ENCODE measurements around the gene NSRP1.
"Not testable (repeated sequence)": the region's sequence is repeated elsewhere in the genome, so short reads cannot be mapped to it uniquely, and the experiment has no call there.

The NSRP1 gene

GRCh38 chr17:30186761-30187160 is 70.1 kb downstream of the NSRP1 start:
- TF ChIP-seq ZFX (IDR thresholded peaks at IDR 0.05; ENCODE audit: borderline replicate concordance): no peak
- no peak overlapping the region for H3K27ac ChIP-seq

GRCh38 chr17:30187573-30187972 is 71.0 kb downstream of the NSRP1 start:
- no peak overlapping the region for H3K27ac ChIP-seq
- TF ChIP-seq CTCF (IDR thresholded peaks at IDR 0.05) (no peak), ZFX (IDR thresholded peaks at IDR 0.05; ENCODE audit: borderline replicate concordance) (no peak)

GRCh38 chr17:30188211-30188939 is 71.8 kb downstream of the NSRP1 start:
- no peak overlapping the region for H3K27ac ChIP-seq
- TF ChIP-seq CTCF (IDR thresholded peaks at IDR 0.05) (no peak), ZFX (IDR thresholded peaks at IDR 0.05; ENCODE audit: borderline replicate concordance) (no peak)

GRCh38 chr17:30191072-30191471 is 74.5 kb downstream of the NSRP1 start:
- no peak overlapping the region for H3K27ac ChIP-seq
- no peak for TF ChIP-seq ZFX (IDR thresholded peaks at IDR 0.05; ENCODE audit: borderline replicate concordance)
- no peak for TF ChIP-seq CTCF (IDR thresholded peaks at IDR 0.05)

GRCh38 chr17:30196504-30196903 is 79.9 kb downstream of the NSRP1 start:
- no peak for TF ChIP-seq ZFX (IDR thresholded peaks at IDR 0.05; ENCODE audit: borderline replicate concordance)
- no peak for TF ChIP-seq CTCF (IDR thresholded peaks at IDR 0.05)

GRCh38 chr17:30197416-30197815 is 80.8 kb downstream of the NSRP1 start:
- TF ChIP-seq ZFX (IDR thresholded peaks at IDR 0.05; ENCODE audit: borderline replicate concordance): no peak
- TF ChIP-seq CTCF (IDR thresholded peaks at IDR 0.05): no peak
- H3K27ac ChIP-seq: no peak overlapping the region

More at GRCh38 chr17:30196504-30196903, 79.9 kb downstream of the NSRP1 start:
- H3K27ac ChIP-seq: no peak overlapping the region

GRCh38 chr17:30199600-30199999 is 83.0 kb downstream of the NSRP1 start:
- TF ChIP-seq ZFX (IDR thresholded peaks at IDR 0.05; ENCODE audit: borderline replicate concordance) (no peak), CTCF (IDR thresholded peaks at IDR 0.05) (no peak)
- no peak overlapping the region for H3K27ac ChIP-seq

- H3K27ac ChIP-seq: no peak overlapping the region
- TF ChIP-seq ZFX (IDR thresholded peaks at IDR 0.05; ENCODE audit: borderline replicate concordance) (no peak), CTCF (IDR thresholded peaks at IDR 0.05) (no peak)
Observed at GRCh38 chr17:30200106-30200505, 83.5 kb downstream of the NSRP1 start.

GRCh38 chr17:30200656-30201055 is 84.0 kb downstream of the NSRP1 start:
- H3K27ac ChIP-seq: not testable (repeated sequence)

All from 22Rv1 (cell line).